ENCODE data around the gene KCTD2. TPM values are rescaled to one million over a fixed set of nuclear protein-coding genes. Genes with fewer than 3 reads are reported as not detected.

KCTD2 gene
- total and polyA plus RNA-seq, 9 of the 15 experiments (the other 6 are each of a cell fraction or from before 2014, with no cell fraction given) = 1.7 to 32.9 (median 15.8) TPM

DNA sequence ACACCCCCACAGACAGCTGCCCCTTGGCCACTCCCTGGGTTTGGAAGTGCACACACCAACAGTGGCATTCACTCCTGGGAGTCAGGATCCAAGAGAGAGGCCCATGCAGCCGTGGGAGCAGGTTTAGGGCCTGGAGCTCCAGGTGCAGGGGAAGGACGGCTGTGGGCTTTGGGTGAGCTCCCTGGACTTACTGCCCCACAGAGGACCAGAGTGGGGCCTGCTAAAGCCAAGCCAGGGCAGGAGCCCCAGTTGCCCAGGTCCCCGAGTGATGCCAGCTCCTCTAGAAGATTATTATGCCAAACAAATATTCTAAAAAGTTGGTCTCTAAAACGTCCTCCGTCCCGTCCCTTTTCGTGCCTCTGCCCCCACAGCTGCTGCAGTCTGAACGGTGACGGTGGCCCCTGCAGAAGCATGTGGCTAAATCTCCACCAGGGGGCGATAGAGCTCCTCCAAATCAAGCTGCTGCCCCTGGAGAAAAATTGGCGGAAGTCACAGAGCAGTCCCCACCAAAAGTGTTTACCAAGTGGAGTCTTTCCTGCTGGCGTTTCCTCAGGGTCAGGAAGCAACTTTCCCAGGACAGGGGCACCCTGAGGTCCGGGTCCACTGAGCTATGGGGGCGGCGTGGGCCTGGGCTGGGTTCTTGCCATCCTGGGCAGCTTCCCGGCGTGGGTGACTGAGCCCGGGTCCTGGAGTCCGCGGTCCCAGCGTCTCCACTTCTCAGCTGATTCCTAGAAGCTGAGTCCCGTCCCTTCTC is 67.0 kb downstream of the KCTD2 start (continued):
- TF ChIP-seq ZHX1 (conservative IDR thresholded peaks at IDR 0.05; ENCODE audit: low read length) (no peak), CBFB (CRISPR knock-in tag; IDR thresholded peaks at IDR 0.05) (no peak), ARID1B (IDR thresholded peaks at IDR 0.05) (no peak), FOXP1 (CRISPR knock-in tag; IDR thresholded peaks at IDR 0.05) (no peak), PREB (CRISPR knock-in tag; IDR thresholded peaks at IDR 0.05) (no peak), ZNF277 (CRISPR knock-in tag; IDR thresholded peaks at IDR 0.05; ENCODE audit: borderline replicate concordance) (no peak), PYGO2 (tag; IDR thresholded peaks at IDR 0.05) (no peak), HDAC3 (IDR thresholded peaks at IDR 0.05; ENCODE audit: borderline replicate concordance, partially characterized antibody) (no peak), E2F4 (CRISPR knock-in tag; IDR thresholded peaks at IDR 0.05; ENCODE audit: low read depth) (no peak), ATF4 (CRISPR knock-in tag; IDR thresholded peaks at IDR 0.05) (no peak), ZNF764 (CRISPR knock-in tag; IDR thresholded peaks at IDR 0.05; ENCODE audit: low read depth) (no peak), FOXP4 (CRISPR knock-in tag; IDR thresholded peaks at IDR 0.05; ENCODE audit: borderline replicate concordance) (no peak), NCOR1 (IDR thresholded peaks at IDR 0.05) (no peak), NFRKB (IDR thresholded peaks at IDR 0.05; ENCODE audit: low read depth) (no peak; the same call in 1 of the 2 replicates), ILF3 (IDR thresholded peaks at IDR 0.05; ENCODE audit: borderline replicate concordance) (no peak), MAX (CRISPR knock-in tag; IDR thresholded peaks at IDR 0.05) (peak; percentile 35; the same call in 1 of the 2 replicates)
